ENCODE results near the gene AP1G1.

- TF ChIP-seq CTCF (conservative IDR thresholded peaks at IDR 0.05 in 1 of 2, IDR thresholded peaks at IDR 0.05 in 1 of 2; ENCODE audit: low read depth in 1 of 2, low read length in 2 of 2): no peak
- no peak for TF ChIP-seq EZH2 (IDR thresholded peaks at IDR 0.05; ENCODE audit: low read length, missing control alignments)
Measured at GRCh38 chr16:71853413-71853812, 44.8 kb upstream of the AP1G1 start.
